Measurements from ENCODE around the gene FIGN.

Gene FIGN

GRCh38 chr2:163735685-163736432 lies at the start of gene FIGN:
FIGN (minus strand) TSS chr2:163736008; CDS start chr2:163734927, 1,081 bp downstream.
- DNase-seq (ENCODE audit: low read depth in 4 of 4, low spot score in 1 of 4): no peak

DNA sequence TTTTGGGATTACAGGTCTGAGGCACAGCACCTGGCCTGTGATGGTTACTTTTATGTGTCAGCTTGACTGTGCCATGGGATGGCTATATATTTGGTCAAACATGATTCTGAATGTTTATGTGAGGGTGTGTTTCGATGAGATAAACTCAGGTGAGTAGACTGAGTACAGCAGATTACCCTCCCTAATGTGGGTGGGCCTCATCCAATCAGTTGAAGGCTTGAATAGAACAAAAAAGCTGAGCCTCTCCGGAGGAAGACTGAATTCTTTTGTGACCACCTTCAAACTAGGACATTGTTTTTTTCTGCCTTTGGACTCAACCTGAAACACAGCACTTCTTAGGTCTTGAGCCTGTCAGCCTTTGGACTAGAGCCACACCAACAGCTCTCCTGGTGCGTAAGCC lies 49.4 kb upstream of the FIGN start:
- DNase-seq (ENCODE audit: low read depth in 4 of 4, low spot score in 1 of 4): no peak

DNA sequence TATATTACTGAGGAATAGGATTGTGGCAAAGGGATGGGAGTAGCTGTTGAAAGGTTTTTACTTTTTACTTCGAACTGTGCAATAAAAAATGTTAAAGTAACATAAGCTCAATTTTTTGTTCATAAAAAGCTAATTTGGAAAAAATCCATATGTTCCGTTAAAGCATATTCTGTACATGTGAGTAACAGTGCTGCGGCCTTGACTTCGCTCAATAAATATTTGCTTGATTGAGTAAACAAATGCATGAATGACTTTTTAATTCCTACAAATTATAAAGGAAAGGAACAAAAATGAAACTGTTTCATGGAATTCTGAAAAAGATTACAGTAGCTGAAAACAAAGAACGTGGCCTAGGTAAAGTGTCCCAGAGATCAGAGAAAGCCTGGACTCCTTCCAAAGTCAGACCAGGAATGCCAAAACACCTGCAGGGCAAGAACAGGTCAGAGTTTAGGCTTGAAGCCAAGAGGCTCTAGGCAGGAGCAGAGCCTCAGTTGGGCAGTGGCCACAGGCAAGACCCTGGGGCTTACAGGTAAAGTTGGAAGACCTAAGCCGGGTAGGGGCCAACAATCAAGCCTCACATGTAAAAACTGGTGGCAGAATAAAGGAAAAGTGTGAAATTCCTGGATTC lies 44.3 kb upstream of the FIGN start:
- DNase-seq (ENCODE audit: low read depth in 4 of 4, low spot score in 1 of 4): no peak

- DNase-seq (ENCODE audit: low read depth in 4 of 4, low spot score in 1 of 4): no peak
These were observed 42.4 kb upstream of the FIGN start for GRCh38 chr2:163778045-163778781.

GRCh38 chr2:163775304-163775703 lies 39.5 kb upstream of the FIGN start:
- DNase-seq (ENCODE audit: low read depth in 4 of 4, low spot score in 1 of 4): no peak

DNA sequence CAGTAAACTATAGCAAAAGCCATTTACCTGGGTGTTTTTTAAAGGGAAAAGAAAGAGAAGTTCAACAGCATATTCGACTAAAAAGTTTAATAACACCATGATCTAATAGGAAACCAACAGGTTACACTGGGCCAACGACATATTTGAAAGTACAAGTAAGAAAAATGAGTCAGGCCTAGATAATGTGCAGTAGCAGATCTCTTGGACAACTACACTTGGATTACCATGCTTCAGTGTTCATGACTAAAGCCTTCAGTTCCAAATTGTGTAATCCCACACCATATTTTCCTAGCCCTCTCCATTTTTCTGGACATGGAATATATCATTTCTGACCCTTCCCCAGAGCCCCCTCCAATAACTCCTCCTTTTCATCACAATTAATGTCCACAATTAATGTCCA lies 39.1 kb upstream of the FIGN start:
- DNase-seq (ENCODE audit: low read depth in 4 of 4, low spot score in 1 of 4): no peak

DNA sequence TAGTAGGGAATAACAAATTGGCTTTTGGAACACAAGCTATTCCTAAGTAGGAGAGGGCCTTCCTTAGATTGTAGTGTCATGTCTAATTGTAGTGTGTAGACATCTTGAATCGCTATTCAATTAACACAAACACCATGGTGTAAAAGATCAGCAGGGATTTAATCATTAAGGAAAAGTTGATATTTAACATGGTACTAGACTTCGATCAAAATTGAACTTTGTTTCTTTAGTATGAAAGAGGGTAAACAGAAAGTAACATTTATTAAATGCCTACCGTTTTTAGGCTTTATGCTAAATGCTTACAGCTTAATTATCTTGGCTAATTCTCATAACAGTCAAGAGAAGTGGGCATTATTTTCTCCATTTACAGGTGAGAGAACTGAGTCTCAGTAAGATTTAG lies 37.5 kb upstream of the FIGN start:
- no peak for DNase-seq (ENCODE audit: low read depth in 4 of 4, low spot score in 1 of 4)

DNA sequence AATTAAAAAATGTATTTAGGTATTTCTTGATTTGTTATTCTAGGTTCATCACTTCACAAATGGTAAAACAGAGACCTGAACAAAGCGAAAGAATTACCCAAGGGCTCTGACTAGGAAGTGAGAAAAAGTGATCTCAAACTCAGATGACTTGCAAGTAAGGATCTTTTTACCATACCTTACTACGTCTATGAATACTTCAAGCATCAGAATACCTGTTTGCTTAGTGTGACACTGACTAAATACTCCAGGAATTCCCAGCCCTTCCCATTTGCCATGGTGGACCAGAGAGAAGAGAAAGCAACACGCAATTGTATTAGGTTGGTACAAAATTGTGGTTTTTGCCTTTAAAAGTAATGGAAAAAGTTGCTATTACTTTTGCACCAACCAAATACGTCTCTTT lies 35.8 kb upstream of the FIGN start:
- DNase-seq (ENCODE audit: low read depth in 4 of 4, low spot score in 1 of 4): no peak

GRCh38 chr2:163768881-163769695 lies 33.3 kb upstream of the FIGN start:
- no peak for DNase-seq (ENCODE audit: low read depth in 4 of 4, low spot score in 1 of 4)

GRCh38 chr2:163767097-163767496 lies 31.3 kb upstream of the FIGN start:
- DNase-seq (ENCODE audit: low read depth in 4 of 4, low spot score in 1 of 4): no peak

DNA sequence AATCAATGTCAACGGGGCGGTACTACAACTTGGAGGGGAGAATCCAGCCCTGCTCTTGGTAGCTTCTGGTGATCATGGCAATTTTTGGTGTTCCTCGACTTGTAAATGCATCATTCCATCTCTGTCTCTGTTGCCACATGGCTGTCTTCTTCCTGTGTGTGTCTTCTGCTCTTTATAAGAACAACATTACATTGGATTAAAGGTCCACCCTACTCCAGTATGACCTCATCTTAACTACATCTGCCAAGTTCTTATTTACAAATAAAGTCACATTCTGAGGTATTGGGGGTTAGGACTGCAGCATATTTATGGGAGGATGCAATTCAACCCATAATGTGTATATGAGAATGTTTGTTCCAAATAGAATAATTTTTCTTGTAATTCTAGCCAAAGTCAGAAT lies 28.8 kb upstream of the FIGN start:
- DNase-seq (ENCODE audit: low read depth in 4 of 4, low spot score in 1 of 4): no peak

- DNase-seq (ENCODE audit: low read depth in 4 of 4, low spot score in 1 of 4): no peak
These were observed 23.2 kb upstream of the FIGN start for GRCh38 chr2:163759013-163759412.

DNA sequence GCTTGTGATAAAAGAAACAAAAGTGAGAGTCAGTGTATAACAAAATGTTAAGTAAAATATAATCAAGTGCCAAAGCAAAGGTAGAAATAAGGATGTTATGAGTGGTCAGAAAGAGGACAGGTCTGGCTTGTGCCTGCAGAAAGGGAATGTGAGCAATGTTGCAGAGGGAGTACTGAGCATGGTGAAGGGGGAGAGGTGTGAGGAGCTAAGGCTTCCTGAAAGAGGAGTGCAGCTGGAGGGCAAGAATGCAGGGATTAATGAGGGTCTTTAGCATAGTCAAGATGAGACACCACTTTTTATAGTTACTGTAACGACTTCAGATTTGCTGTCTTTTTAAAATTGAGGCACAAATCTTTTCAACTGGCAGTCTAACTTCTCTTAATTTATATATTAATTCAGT lies 22.0 kb upstream of the FIGN start:
- no peak for DNase-seq (ENCODE audit: low read depth in 4 of 4, low spot score in 1 of 4)

DNA sequence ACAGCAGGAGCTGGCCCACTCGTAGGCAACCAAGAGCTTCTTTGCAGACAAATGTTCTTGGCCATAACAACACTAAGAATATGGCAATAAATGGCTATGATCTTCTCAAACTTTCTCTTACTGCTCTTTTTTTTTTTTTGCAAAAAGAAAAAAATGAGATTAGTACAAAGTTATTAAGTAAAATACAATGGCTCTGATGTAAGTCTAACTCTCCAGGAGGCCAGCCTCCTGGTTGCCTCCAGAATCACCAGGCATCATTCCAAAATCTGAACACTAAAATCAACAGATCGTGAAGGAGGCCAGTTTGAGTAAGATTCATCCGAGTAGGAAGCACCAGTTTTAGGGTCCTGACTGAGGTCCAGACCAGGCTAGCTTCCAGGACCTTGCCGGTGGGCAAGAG lies 20.8 kb upstream of the FIGN start:
- no peak for DNase-seq (ENCODE audit: low read depth in 4 of 4, low spot score in 1 of 4)

DNA sequence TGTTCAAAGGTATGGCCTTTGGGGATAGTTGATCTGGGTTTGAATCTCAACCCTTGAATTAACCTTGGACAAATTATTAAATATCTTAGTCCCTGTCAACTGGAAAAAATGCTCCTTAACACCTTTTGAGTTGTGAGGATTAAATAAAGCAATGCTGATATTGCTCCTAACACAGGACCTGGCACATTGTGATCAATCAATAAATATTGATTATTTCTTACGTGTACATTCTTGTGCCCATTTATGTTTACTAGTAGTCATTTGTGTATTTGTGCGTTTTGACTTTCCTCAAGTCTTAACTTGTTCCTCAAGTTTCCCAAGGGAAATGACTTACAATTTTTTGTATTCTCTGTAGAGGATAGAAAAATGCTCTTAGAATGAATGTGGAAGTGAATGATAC lies 19.6 kb upstream of the FIGN start:
- no peak for DNase-seq (ENCODE audit: low read depth in 4 of 4, low spot score in 1 of 4)

GRCh38 chr2:163753726-163754125 lies 17.9 kb upstream of the FIGN start:
- no peak for DNase-seq (ENCODE audit: low read depth in 4 of 4, low spot score in 1 of 4)

GRCh38 chr2:163752267-163752666 lies 16.5 kb upstream of the FIGN start:
- DNase-seq (ENCODE audit: low read depth in 4 of 4, low spot score in 1 of 4): no peak

- no peak for DNase-seq (ENCODE audit: low read depth in 4 of 4, low spot score in 1 of 4)
These were observed 15.9 kb upstream of the FIGN start for GRCh38 chr2:163751696-163752095.

- no peak for DNase-seq (ENCODE audit: low read depth in 4 of 4, low spot score in 1 of 4)
These were observed 12.6 kb upstream of the FIGN start for GRCh38 chr2:163748420-163748819.

GRCh38 chr2:163741435-163741834 lies 5.6 kb upstream of the FIGN start:
- DNase-seq (ENCODE audit: low read depth in 4 of 4, low spot score in 1 of 4): no peak

GRCh38 chr2:163737563-163737962 lies 1.8 kb upstream of the FIGN start:
- no peak for DNase-seq (ENCODE audit: low read depth in 4 of 4, low spot score in 1 of 4)

DNA sequence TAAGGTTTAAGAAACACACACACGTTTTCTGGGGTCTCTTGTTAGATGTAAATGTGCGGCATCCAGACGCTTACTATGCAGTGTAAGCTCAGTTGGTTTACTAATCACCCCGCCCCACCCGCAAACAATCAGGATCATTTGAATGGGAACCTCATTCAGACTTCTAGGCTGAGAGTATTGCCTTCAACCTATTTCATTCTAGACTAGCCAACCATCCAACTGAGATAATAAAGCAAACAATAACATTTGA lies 1.3 kb upstream of the FIGN start:
- no peak for DNase-seq (ENCODE audit: low read depth in 4 of 4, low spot score in 1 of 4)

All from stimulated activated CD4-positive, alpha-beta T cell treated with anti-CD3 and anti-CD28 coated beads, Interleukin-1b, Interleukin-23, amount 100 ng/mL, for 24 hours (primary cell).